ENCODE data around the gene PANK3. TPM values are rescaled to one million over a fixed set of nuclear protein-coding genes. Genes with fewer than 3 reads are reported as not detected.

The PANK3 gene
- total and polyA plus RNA-seq, 7 donors = 17.4 to 40.9 (median 29.3) TPM

- 41 to 80% methylated on average over 3 of the region's 3 CpGs for WGBS, 2 donors
- Histone ChIP-seq H3K9me3 (no peaks in the 10 kb centered on the region), H3K4me1 (no peaks in the 10 kb centered on the region), H3K36me3 (no peaks in the 10 kb centered on the region), H3K27me3 (no peaks in the 10 kb centered on the region), H3K4me3 (no peak overlapping the region), H3K27ac (no peak overlapping the region)
- intact Hi-C loops (cut with DNase I) = no loop called here
- no peak for DNase-seq
- TF ChIP-seq EP300 (IDR thresholded peaks at IDR 0.05) (no peak), POLR2AphosphoS5 (IDR thresholded peaks at IDR 0.05) (no peak), CTCF (IDR thresholded peaks at IDR 0.05) (no peak), POLR2A (IDR thresholded peaks at IDR 0.05) (no peak)
Measured at GRCh38 chr5:168609806-168610482, 30.8 kb upstream of the PANK3 start.

GRCh38 chr5:168608821-168609220 is 29.7 kb upstream of the PANK3 start:
- Histone ChIP-seq H3K9me3 (no peaks in the 10 kb centered on the region), H3K27ac (no peak overlapping the region), H3K4me3 (no peak overlapping the region), H3K27me3 (no peaks in the 10 kb centered on the region), H3K4me1 (no peaks in the 10 kb centered on the region), H3K36me3 (no peaks in the 10 kb centered on the region)
- no peak for DNase-seq
- WGBS, 2 donors = 91% methylated on average over 2 of the region's 2 CpGs
- intact Hi-C loops (cut with DNase I) = no loop called here
- TF ChIP-seq CTCF (IDR thresholded peaks at IDR 0.05) = no peak
- no peak for TF ChIP-seq EP300 (IDR thresholded peaks at IDR 0.05)
- TF ChIP-seq POLR2AphosphoS5 (IDR thresholded peaks at IDR 0.05) = no peak
- no peak for TF ChIP-seq POLR2A (IDR thresholded peaks at IDR 0.05)

- H3K27me3 ChIP-seq = no peaks in the 10 kb centered on the region
- H3K36me3 ChIP-seq = no peaks in the 10 kb centered on the region
- TF ChIP-seq CTCF (IDR thresholded peaks at IDR 0.05) (no peak), POLR2A (IDR thresholded peaks at IDR 0.05) (no peak), EP300 (IDR thresholded peaks at IDR 0.05) (no peak), POLR2AphosphoS5 (IDR thresholded peaks at IDR 0.05) (no peak)
- WGBS, 2 donors = 92 to 95% methylated on average over 6 of the region's 6 CpGs
- no peak for DNase-seq
- intact Hi-C loops (cut with DNase I) = no loop called here
- no peak overlapping the region for H3K4me3 ChIP-seq
- no peak overlapping the region for H3K27ac ChIP-seq
- H3K4me1 ChIP-seq = no peaks in the 10 kb centered on the region
- no peaks in the 10 kb centered on the region for H3K9me3 ChIP-seq
Measured at GRCh38 chr5:168608386-168608785, 29.2 kb upstream of the PANK3 start.

GRCh38 chr5:168607946-168608345 is 28.8 kb upstream of the PANK3 start:
- intact Hi-C loops (cut with DNase I) = no loop called here
- Histone ChIP-seq H3K4me3 (no peak overlapping the region), H3K27me3 (no peaks in the 10 kb centered on the region), H3K4me1 (no peaks in the 10 kb centered on the region), H3K9me3 (no peaks in the 10 kb centered on the region), H3K27ac (no peak overlapping the region), H3K36me3 (no peaks in the 10 kb centered on the region)
- TF ChIP-seq EP300 (IDR thresholded peaks at IDR 0.05) = no peak
- 87 to 88% methylated on average over 2 of the region's 2 CpGs for WGBS, 2 donors
- DNase-seq = no peak

- 88 to 93% methylated on average over 2 of the region's 2 CpGs for WGBS, 2 donors
- no peak for DNase-seq
- Histone ChIP-seq H3K4me1 (no peaks in the 10 kb centered on the region), H3K27ac (no peak overlapping the region), H3K4me3 (no peak overlapping the region), H3K36me3 (no peaks in the 10 kb centered on the region), H3K27me3 (no peaks in the 10 kb centered on the region), H3K9me3 (no peaks in the 10 kb centered on the region)
- intact Hi-C loops (cut with DNase I) = no loop called here
- TF ChIP-seq CTCF (IDR thresholded peaks at IDR 0.05) (no peak), POLR2AphosphoS5 (IDR thresholded peaks at IDR 0.05) (no peak), EP300 (IDR thresholded peaks at IDR 0.05) (no peak), POLR2A (IDR thresholded peaks at IDR 0.05) (no peak)
Measured at GRCh38 chr5:168606562-168606961, 27.4 kb upstream of the PANK3 start.

Measured in sigmoid colon (tissue), 7 donors.